WTC11 (cell line): ENCODE results near the gene CAPN9. TPM values are rescaled to one million over a fixed set of nuclear protein-coding genes. Genes with fewer than 3 reads are reported as not detected.

Experiments
- ATAC-seq: fragments of 200-7000 bp; cut with Tn5 transposase; 2 replicates; pipeline ENCODE4 v1.10.0; 2021; ENCODE audit warnings: mild to moderate bottlenecking, moderate library complexity
- CTCF ChIA-PET: fragments of 300-600 bp; sonication (Branson Sonifier 250); formaldehyde crosslinking; loops from one replicate; lab custom pipeline; 2021; ENCODE audit warnings: antibody characterized with exemption; lab: Charles Lee
- POLR2A ChIA-PET: fragments of 350-600 bp; sonication (Branson Sonifier 250); formaldehyde crosslinking; loops from one replicate; lab custom pipeline; 2021; ENCODE audit warnings: antibody characterized with exemption; lab: Charles Lee
- DNase-seq: peaks from one replicate; pipeline ENCODE4 v3.0.0; 2021; ENCODE audit warnings: low spot score
- H3K27ac Mint-ChIP-seq: 2 replicates; pipeline ENCODE4 v1.8.0; 2021; ENCODE audit warnings: mixed read lengths
- H3K27me3 Mint-ChIP-seq: 2 replicates; pipeline ENCODE4 v1.8.0; 2021; ENCODE audit warnings: low read depth, mild to moderate bottlenecking, moderate library complexity, mixed read lengths
- H3K36me3 Mint-ChIP-seq: 2 replicates; pipeline ENCODE4 v1.8.0; 2021; ENCODE audit warnings: mixed read lengths
- H3K4me1 Mint-ChIP-seq: 2 replicates; pipeline ENCODE4 v1.8.0; 2022; ENCODE audit warnings: mixed read lengths
- H3K4me3 Mint-ChIP-seq: 2 replicates; pipeline ENCODE4 v1.8.0; 2021; ENCODE audit warnings: mild to moderate bottlenecking, moderate library complexity, mixed read lengths
- H3K9me3 Mint-ChIP-seq: 2 replicates; pipeline ENCODE4 v1.8.0; 2021; ENCODE audit warnings: mixed read lengths
- AR ChIP-seq: fragments of 250-450 bp; sonication (Bioruptor Pico); IDR thresholded peaks from 2 replicates; pipeline ENCODE4 v1.9.0; 2021; ENCODE audit warnings: mild to moderate bottlenecking
- ATF1 ChIP-seq: sonication (generic); formaldehyde crosslinking; IDR thresholded peaks from 2 replicates; pipeline ENCODE4 v1.8.1; 2023; ENCODE audit warnings: mild to moderate bottlenecking, moderate library complexity, missing genetic modification reagents
- CBFB ChIP-seq: sonication (generic); formaldehyde crosslinking; IDR thresholded peaks from 2 replicates; pipeline ENCODE4 v1.8.1; 2022; ENCODE audit warnings: mild to moderate bottlenecking, low read depth, missing genetic modification reagents
- E2F1 ChIP-seq: sonication (generic); formaldehyde crosslinking; IDR thresholded peaks from 2 replicates; pipeline ENCODE4 v1.8.0; 2022; ENCODE audit warnings: mild to moderate bottlenecking, missing genetic modification reagents
- ELF4 ChIP-seq: sonication (generic); formaldehyde crosslinking; IDR thresholded peaks from 2 replicates; pipeline ENCODE4 v1.8.1; 2022; ENCODE audit warnings: low read depth, mild to moderate bottlenecking, moderate library complexity, missing genetic modification reagents
- ETV6 ChIP-seq: sonication (generic); formaldehyde crosslinking; IDR thresholded peaks from 2 replicates; pipeline ENCODE4 v1.8.1; 2022; ENCODE audit warnings: mild to moderate bottlenecking, missing genetic modification reagents
- FOXJ3 ChIP-seq: sonication (generic); formaldehyde crosslinking; IDR thresholded peaks from 2 replicates; pipeline ENCODE4 v1.9.0; 2021; ENCODE audit warnings: missing genetic modification reagents, mild to moderate bottlenecking, borderline replicate concordance
- FOXP1 ChIP-seq: sonication (generic); formaldehyde crosslinking; IDR thresholded peaks from 2 replicates; pipeline ENCODE4 v1.8.0; 2022; ENCODE audit warnings: missing genetic modification reagents, mild to moderate bottlenecking, moderate library complexity, borderline replicate concordance
- GABPB1 ChIP-seq: sonication (generic); formaldehyde crosslinking; IDR thresholded peaks from 2 replicates; pipeline ENCODE4 v1.8.1; 2023; ENCODE audit warnings: mild to moderate bottlenecking, missing genetic modification reagents
- GTF2I ChIP-seq: fragments of 250-450 bp; sonication (Bioruptor Pico); conservative IDR thresholded peaks from 2 replicates; pipeline ENCODE4 v1.4.0; 2021; ENCODE audit warnings: mild to moderate bottlenecking
- IRF2 ChIP-seq: sonication (generic); formaldehyde crosslinking; IDR thresholded peaks from 2 replicates; pipeline ENCODE4 v1.8.0; 2022; ENCODE audit warnings: low read depth, missing genetic modification reagents, borderline replicate concordance
- JAZF1 ChIP-seq: fragments of 250-450 bp; sonication (Bioruptor Pico); IDR thresholded peaks from 2 replicates; pipeline ENCODE4 v1.9.0; 2021; ENCODE audit warnings: moderate library complexity, mild to moderate bottlenecking, inconsistent platforms
- MXD4 ChIP-seq: fragments of 250-450 bp; sonication (Bioruptor Pico); IDR thresholded peaks from 2 replicates; pipeline ENCODE4 v1.8.0; 2021; ENCODE audit warnings: mild to moderate bottlenecking, moderate library complexity, borderline replicate concordance
- NFATC4 ChIP-seq: fragments of 250-450 bp; sonication (Bioruptor Pico); IDR thresholded peaks from 2 replicates; pipeline ENCODE4 v1.9.0; 2021; ENCODE audit warnings: mild to moderate bottlenecking
- NFYB ChIP-seq: sonication (generic); formaldehyde crosslinking; conservative IDR thresholded peaks from 2 replicates; pipeline ENCODE4 v1.8.0; 2022; ENCODE audit warnings: low read depth, missing genetic modification reagents
- NR2C2 ChIP-seq: sonication (generic); formaldehyde crosslinking; IDR thresholded peaks from 2 replicates; pipeline ENCODE4 v1.8.0; 2022; ENCODE audit warnings: mild to moderate bottlenecking, missing genetic modification reagents
- PRDM15 ChIP-seq: sonication (generic); formaldehyde crosslinking; IDR thresholded peaks from 2 replicates; pipeline ENCODE4 v1.8.0; 2022; ENCODE audit warnings: missing genetic modification reagents
- RELA ChIP-seq: sonication (generic); formaldehyde crosslinking; IDR thresholded peaks from 2 replicates; pipeline ENCODE4 v1.8.1; 2022; ENCODE audit warnings: missing genetic modification reagents, mild to moderate bottlenecking, borderline replicate concordance
- TEAD4 ChIP-seq: sonication (generic); formaldehyde crosslinking; IDR thresholded peaks from 2 replicates; pipeline ENCODE4 v1.8.0; 2022; ENCODE audit warnings: mild to moderate bottlenecking, missing genetic modification reagents
- USF1 ChIP-seq: sonication (generic); formaldehyde crosslinking; IDR thresholded peaks from 2 replicates; pipeline ENCODE4 v1.8.0; 2022; ENCODE audit warnings: mild to moderate bottlenecking, missing genetic modification reagents
- ZNF232 ChIP-seq: sonication (generic); formaldehyde crosslinking; IDR thresholded peaks from 2 replicates; pipeline ENCODE4 v1.8.0; 2022; ENCODE audit warnings: mild to moderate bottlenecking, missing genetic modification reagents
- ZNF396 ChIP-seq: fragments of 250-450 bp; sonication (Bioruptor Pico); IDR thresholded peaks from 2 replicates; pipeline ENCODE4 v1.8.0; 2021; ENCODE audit warnings: mild to moderate bottlenecking, moderate library complexity, borderline replicate concordance
- ZNF416 ChIP-seq: fragments of 250-450 bp; sonication (Bioruptor Pico); IDR thresholded peaks from 2 replicates; pipeline ENCODE4 v1.9.0; 2021; ENCODE audit warnings: mild to moderate bottlenecking, inconsistent platforms
- ZNF423 ChIP-seq: fragments of 250-450 bp; sonication (Bioruptor Pico); IDR thresholded peaks from 2 replicates; pipeline ENCODE4 v2.1.2; 2022; ENCODE audit warnings: mild to moderate bottlenecking, moderate library complexity
- ZNF671 ChIP-seq: fragments of 250-450 bp; sonication (Bioruptor Pico); IDR thresholded peaks from 2 replicates; pipeline ENCODE4 v1.8.0; 2021; ENCODE audit warnings: mild to moderate bottlenecking
- total RNA-seq: library from RNA; stranded (reverse); gene quantifications from 3 replicates; pipeline ENCODE4 v1.2.3, GENCODE V29; 2021

CAPN9 gene
- total RNA-seq, 1 experiment from 2014 or later: not detected

GRCh38 chr1:230758709-230759368 lies 11.7 kb downstream of the CAPN9 start (continued):
- TF ChIP-seq RELA (CRISPR knock-in tag) (no peak), NR2C2 (CRISPR knock-in tag) (no peak), ZNF396 (CRISPR knock-in tag) (no peak), FOXP1 (CRISPR knock-in tag) (no peak), GTF2I (CRISPR knock-in tag) (no peak), GABPB1 (no peak)

- H3K27ac Mint-ChIP-seq: no peak overlapping the region
- peaks cover 6% of the 10 kb centered on the region for H3K27me3 Mint-ChIP-seq
- POLR2A ChIA-PET: no interaction called here
- CTCF ChIA-PET: interaction anchor here (1.0 to 1.8 kb wide), 3 partner anchors 45 to 118 kb away, joined by 3 to 8 read pairs (median 7); partner anchors contain the start of gene AGT
- no peak for TF ChIP-seq ELF4
- TF ChIP-seq GTF2I (CRISPR knock-in tag): no peak
- no peak for TF ChIP-seq CBFB (CRISPR knock-in tag)
- no peak for TF ChIP-seq MXD4 (CRISPR knock-in tag)
- no peak for TF ChIP-seq USF1
- TF ChIP-seq TEAD4 (CRISPR knock-in tag): no peak
- TF ChIP-seq ZNF423 (CRISPR knock-in tag): no peak
- no peak for TF ChIP-seq E2F1 (CRISPR knock-in tag)
- TF ChIP-seq ETV6 (CRISPR knock-in tag): no peak
- TF ChIP-seq FOXJ3 (CRISPR knock-in tag): no peak
- TF ChIP-seq JAZF1 (CRISPR knock-in tag): no peak
- no peak for TF ChIP-seq NFATC4
- TF ChIP-seq ZNF232 (CRISPR knock-in tag): no peak
- TF ChIP-seq AR (CRISPR knock-in tag): no peak
- TF ChIP-seq NFYB (CRISPR knock-in tag): no peak
- TF ChIP-seq ZNF671 (CRISPR knock-in tag): no peak
- no peak for TF ChIP-seq IRF2 (CRISPR knock-in tag)
- no peak for TF ChIP-seq PRDM15 (CRISPR knock-in tag)
- TF ChIP-seq ATF1 (CRISPR knock-in tag): no peak
- TF ChIP-seq ZNF416 (CRISPR knock-in tag): no peak
- H3K9me3 Mint-ChIP-seq: peaks cover 6% of the 10 kb centered on the region
- H3K4me1 Mint-ChIP-seq: peaks cover 4% of the 10 kb centered on the region
- DNase-seq: no peak
- H3K36me3 Mint-ChIP-seq: no peaks in the 10 kb centered on the region
- no peak overlapping the region for H3K4me3 Mint-ChIP-seq
- no peak for ATAC-seq
These were observed 12.3 kb downstream of the CAPN9 start for GRCh38 chr1:230759369-230760065.
